Measurements from ENCODE around the gene LYAR. TPM values are rescaled to one million over a fixed set of nuclear protein-coding genes. Genes with fewer than 3 reads are reported as not detected.

LYAR gene
- total and polyA plus RNA-seq, 2 of the 13 experiments (the other 11 are each of a cell fraction or from before 2014, with no cell fraction given): 7.8 to 94.2 TPM

DNA sequence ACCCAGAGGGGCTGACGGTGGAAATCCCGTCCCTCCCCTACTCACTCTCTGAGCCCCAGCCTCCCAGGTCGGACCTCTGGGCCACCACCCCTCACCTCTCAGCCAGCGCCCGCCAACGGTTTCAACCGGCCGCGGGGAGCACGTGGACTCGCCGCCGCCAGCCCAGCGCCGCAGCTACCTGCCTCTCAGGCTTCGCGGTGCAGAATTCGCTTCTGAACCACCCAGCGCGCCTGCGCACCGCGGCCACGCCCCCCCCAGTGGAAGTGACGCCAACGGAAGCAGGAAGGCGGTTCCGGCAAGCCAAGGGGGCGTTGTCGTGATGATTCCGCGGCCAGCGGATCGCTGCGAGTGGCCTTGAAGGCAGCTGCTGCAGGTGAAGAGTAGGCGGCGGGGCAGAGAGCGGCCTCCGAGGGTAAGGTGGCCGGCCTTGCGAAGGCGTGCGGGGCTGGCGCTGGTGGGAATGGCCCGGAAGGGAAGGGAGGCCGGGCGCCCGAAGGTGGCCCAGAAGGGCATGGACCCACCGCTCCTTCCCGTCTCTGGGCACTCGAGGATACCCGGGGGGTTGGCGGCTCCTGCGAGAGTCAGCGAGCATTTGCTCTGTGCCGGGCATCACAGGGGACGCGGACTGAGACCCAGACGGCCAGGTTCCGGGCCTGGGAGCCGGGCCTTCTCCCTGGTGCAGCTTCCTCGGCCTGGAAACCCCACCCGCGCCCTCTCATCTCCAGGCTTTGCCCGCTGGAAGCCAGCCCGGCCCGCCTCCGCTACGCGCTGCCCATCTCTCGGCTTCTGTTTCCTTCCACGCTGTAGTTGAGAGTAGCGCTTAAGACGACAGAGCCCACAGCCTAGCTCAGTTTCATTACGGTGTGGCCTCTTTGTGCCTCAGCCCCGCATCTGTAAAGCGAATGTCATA lies at the start of gene LYAR, which contains the start of gene ZBTB49 (continued):
- TF ChIP-seq, protein P1, sequence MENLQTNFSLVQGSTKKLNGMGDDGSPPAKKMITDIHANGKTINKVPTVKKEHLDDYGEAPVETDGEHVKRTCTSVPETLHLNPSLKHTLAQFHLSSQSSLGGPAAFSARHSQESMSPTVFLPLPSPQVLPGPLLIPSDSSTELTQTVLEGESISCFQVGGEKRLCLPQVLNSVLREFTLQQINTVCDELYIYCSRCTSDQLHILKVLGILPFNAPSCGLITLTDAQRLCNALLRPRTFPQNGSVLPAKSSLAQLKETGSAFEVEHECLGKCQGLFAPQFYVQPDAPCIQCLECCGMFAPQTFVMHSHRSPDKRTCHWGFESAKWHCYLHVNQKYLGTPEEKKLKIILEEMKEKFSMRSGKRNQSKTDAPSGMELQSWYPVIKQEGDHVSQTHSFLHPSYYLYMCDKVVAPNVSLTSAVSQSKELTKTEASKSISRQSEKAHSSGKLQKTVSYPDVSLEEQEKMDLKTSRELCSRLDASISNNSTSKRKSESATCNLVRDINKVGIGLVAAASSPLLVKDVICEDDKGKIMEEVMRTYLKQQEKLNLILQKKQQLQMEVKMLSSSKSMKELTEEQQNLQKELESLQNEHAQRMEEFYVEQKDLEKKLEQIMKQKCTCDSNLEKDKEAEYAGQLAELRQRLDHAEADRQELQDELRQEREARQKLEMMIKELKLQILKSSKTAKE (CRISPR knock-in tag; IDR thresholded peaks at IDR 0.05; ENCODE audit: borderline replicate concordance): no peak
- TF ChIP-seq ZSCAN21 (CRISPR knock-in tag; IDR thresholded peaks at IDR 0.05; ENCODE audit: borderline replicate concordance): peak; percentile 81; the same call in 1 of the 2 replicates
- TF ChIP-seq, protein P2, sequence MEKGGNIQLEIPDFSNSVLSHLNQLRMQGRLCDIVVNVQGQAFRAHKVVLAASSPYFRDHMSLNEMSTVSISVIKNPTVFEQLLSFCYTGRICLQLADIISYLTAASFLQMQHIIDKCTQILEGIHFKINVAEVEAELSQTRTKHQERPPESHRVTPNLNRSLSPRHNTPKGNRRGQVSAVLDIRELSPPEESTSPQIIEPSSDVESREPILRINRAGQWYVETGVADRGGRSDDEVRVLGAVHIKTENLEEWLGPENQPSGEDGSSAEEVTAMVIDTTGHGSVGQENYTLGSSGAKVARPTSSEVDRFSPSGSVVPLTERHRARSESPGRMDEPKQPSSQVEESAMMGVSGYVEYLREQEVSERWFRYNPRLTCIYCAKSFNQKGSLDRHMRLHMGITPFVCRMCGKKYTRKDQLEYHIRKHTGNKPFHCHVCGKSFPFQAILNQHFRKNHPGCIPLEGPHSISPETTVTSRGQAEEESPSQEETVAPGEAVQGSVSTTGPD (CRISPR knock-in tag; IDR thresholded peaks at IDR 0.05): no peak
- TF ChIP-seq ZNF839 (CRISPR knock-in tag; IDR thresholded peaks at IDR 0.05; ENCODE audit: borderline replicate concordance): no peak; the same call in 1 of the 2 replicates
- TF ChIP-seq PHF8 (CRISPR knock-in tag; IDR thresholded peaks at IDR 0.05): peak; percentile 92
- TF ChIP-seq ZNF816 (CRISPR knock-in tag; IDR thresholded peaks at IDR 0.05; ENCODE audit: borderline replicate concordance): peak; percentile 58; the same call in 1 of the 2 replicates
- TF ChIP-seq, protein P3, sequence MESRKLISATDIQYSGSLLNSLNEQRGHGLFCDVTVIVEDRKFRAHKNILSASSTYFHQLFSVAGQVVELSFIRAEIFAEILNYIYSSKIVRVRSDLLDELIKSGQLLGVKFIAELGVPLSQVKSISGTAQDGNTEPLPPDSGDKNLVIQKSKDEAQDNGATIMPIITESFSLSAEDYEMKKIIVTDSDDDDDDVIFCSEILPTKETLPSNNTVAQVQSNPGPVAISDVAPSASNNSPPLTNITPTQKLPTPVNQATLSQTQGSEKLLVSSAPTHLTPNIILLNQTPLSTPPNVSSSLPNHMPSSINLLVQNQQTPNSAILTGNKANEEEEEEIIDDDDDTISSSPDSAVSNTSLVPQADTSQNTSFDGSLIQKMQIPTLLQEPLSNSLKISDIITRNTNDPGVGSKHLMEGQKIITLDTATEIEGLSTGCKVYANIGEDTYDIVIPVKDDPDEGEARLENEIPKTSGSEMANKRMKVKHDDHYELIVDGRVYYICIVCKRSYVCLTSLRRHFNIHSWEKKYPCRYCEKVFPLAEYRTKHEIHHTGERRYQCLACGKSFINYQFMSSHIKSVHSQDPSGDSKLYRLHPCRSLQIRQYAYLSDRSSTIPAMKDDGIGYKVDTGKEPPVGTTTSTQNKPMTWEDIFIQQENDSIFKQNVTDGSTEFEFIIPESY (CRISPR knock-in tag; IDR thresholded peaks at IDR 0.05): no peak
- TF ChIP-seq MIER2 (CRISPR knock-in tag; IDR thresholded peaks at IDR 0.05): no peak
- TF ChIP-seq ZFP41 (CRISPR knock-in tag; IDR thresholded peaks at IDR 0.05; ENCODE audit: borderline replicate concordance): no peak
- TF ChIP-seq U2AF1 (optimal IDR thresholded peaks at IDR 0.05; ENCODE audit: low read depth, low read length): no peak
- TF ChIP-seq ZNF777 (CRISPR knock-in tag; IDR thresholded peaks at IDR 0.05): peak; percentile 56; the same call in 1 of the 2 replicates
- TF ChIP-seq, protein P4, sequence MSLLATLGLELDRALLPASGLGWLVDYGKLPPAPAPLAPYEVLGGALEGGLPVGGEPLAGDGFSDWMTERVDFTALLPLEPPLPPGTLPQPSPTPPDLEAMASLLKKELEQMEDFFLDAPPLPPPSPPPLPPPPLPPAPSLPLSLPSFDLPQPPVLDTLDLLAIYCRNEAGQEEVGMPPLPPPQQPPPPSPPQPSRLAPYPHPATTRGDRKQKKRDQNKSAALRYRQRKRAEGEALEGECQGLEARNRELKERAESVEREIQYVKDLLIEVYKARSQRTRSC (CRISPR knock-in tag; IDR thresholded peaks at IDR 0.05; ENCODE audit: low read depth): no peak
- TF ChIP-seq ZNF326 (CRISPR knock-in tag; IDR thresholded peaks at IDR 0.05; ENCODE audit: borderline replicate concordance): no peak
- TF ChIP-seq GABPB1 (CRISPR knock-in tag; IDR thresholded peaks at IDR 0.05): peak; percentile 99
- TF ChIP-seq ZNF234 (CRISPR knock-in tag; conservative IDR thresholded peaks at IDR 0.05): no peak
- TF ChIP-seq, protein P5, sequence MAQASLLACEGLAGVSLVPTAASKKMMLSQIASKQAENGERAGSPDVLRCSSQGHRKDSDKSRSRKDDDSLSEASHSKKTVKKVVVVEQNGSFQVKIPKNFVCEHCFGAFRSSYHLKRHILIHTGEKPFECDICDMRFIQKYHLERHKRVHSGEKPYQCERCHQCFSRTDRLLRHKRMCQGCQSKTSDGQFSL (CRISPR knock-in tag; IDR thresholded peaks at IDR 0.05): peak; percentile 96
- peak; percentile 96 for TF ChIP-seq ZNF501 (CRISPR knock-in tag; IDR thresholded peaks at IDR 0.05)
- TF ChIP-seq, protein P6, sequence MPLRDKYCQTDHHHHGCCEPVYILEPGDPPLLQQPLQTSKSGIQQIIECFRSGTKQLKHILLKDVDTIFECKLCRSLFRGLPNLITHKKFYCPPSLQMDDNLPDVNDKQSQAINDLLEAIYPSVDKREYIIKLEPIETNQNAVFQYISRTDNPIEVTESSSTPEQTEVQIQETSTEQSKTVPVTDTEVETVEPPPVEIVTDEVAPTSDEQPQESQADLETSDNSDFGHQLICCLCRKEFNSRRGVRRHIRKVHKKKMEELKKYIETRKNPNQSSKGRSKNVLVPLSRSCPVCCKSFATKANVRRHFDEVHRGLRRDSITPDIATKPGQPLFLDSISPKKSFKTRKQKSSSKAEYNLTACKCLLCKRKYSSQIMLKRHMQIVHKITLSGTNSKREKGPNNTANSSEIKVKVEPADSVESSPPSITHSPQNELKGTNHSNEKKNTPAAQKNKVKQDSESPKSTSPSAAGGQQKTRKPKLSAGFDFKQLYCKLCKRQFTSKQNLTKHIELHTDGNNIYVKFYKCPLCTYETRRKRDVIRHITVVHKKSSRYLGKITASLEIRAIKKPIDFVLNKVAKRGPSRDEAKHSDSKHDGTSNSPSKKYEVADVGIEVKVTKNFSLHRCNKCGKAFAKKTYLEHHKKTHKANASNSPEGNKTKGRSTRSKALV (CRISPR knock-in tag; IDR thresholded peaks at IDR 0.05): peak; percentile 64; the same call in 1 of the 2 replicates

Data from HepG2 (cell line).